ENCODE measurements around the gene PPIH.

Gene PPIH

DNA sequence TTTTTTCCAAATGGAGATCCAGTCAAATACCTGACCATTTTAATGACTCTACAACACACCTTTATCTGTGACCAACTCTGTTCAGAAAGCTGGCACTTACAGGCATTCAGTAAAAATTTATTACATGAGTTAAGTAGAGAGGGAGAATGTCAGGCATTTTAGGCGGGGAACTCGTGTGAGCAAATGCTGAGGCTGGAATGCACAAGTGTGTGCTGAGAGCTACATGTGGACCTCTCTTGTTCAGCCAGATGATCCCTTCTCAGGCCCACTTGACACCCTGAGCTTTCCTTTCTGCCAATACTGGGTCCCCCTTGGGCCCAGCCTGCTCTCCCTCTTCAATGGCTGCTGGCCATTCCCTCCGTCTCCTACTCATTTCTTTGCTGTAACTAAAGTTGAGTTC is 11.7 kb downstream of the PPIH start:
- Histone ChIP-seq H3K36me3 (peaks cover 45% of the 10 kb centered on the region), H3K4me1 (ENCODE audit: control insufficient read depth in 1 of 2, insufficient read depth in 1 of 2, low read depth in 1 of 2, low read length in 1 of 2) (no peaks in the 10 kb centered on the region)
- TF ChIP-seq, protein P1, sequence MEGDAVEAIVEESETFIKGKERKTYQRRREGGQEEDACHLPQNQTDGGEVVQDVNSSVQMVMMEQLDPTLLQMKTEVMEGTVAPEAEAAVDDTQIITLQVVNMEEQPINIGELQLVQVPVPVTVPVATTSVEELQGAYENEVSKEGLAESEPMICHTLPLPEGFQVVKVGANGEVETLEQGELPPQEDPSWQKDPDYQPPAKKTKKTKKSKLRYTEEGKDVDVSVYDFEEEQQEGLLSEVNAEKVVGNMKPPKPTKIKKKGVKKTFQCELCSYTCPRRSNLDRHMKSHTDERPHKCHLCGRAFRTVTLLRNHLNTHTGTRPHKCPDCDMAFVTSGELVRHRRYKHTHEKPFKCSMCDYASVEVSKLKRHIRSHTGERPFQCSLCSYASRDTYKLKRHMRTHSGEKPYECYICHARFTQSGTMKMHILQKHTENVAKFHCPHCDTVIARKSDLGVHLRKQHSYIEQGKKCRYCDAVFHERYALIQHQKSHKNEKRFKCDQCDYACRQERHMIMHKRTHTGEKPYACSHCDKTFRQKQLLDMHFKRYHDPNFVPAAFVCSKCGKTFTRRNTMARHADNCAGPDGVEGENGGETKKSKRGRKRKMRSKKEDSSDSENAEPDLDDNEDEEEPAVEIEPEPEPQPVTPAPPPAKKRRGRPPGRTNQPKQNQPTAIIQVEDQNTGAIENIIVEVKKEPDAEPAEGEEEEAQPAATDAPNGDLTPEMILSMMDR (IDR thresholded peaks at IDR 0.05): no peak

DNA sequence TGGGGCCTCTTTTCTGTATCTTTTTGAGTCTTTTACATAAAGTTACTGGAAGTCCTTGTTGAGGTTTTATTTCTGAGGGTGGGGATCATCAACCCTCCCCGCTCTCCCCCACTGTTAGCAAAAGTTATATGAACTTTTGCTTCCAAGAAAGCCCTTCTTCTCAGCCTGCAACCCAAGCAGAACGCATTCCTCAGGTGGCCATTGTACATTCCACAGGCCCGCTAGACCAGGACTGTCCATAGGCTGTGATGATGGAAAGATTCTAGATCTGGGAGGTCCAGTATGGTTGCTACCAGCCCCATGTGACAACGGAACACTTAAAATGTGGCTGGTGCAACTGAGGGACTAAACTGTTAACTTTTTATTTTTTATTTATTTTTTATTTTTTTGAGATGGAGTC is 12.2 kb downstream of the PPIH start:
- no peak overlapping the region for H3K4me3 ChIP-seq (ENCODE audit: low read depth in 1 of 2, low read length in 1 of 2)
- TF ChIP-seq, protein P1 (IDR thresholded peaks at IDR 0.05): no peak
- H3K27ac ChIP-seq: no peak overlapping the region
- no peaks in the 10 kb centered on the region for H3K4me1 ChIP-seq (ENCODE audit: control insufficient read depth in 1 of 2, insufficient read depth in 1 of 2, low read depth in 1 of 2, low read length in 1 of 2)
- no peaks in the 10 kb centered on the region for H3K27me3 ChIP-seq
- H3K36me3 ChIP-seq: peaks cover 45% of the 10 kb centered on the region
- no peaks in the 10 kb centered on the region for H3K9me3 ChIP-seq

More for the DNA sequence above, 11.7 kb downstream of the PPIH start:
- H3K4me3 ChIP-seq (ENCODE audit: low read depth in 1 of 2, low read length in 1 of 2): no peak overlapping the region
- no peak overlapping the region for H3K27ac ChIP-seq
- H3K27me3 ChIP-seq: no peaks in the 10 kb centered on the region
- no peaks in the 10 kb centered on the region for H3K9me3 ChIP-seq

DNA sequence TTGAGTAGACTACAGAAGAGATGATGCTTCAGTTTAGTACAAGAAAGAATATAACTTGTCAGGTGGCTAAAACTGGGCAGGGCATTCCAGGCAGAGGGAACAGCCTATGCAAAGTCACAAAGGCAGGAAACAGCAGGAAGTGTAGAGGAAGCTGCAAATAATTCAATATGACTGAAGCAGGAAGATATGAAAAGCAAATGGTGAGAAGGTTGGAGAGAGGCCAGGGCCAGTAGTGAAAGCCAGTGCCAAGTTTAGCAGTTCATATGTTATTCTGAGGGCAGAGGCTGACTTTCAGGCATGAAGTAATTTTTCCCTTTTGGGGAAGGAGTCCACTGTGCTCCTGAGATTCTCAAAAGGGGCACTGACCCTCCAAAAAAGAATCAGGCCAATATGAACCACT is 16.0 kb downstream of the PPIH start:
- H3K27ac ChIP-seq: no peak overlapping the region
- no peaks in the 10 kb centered on the region for H3K27me3 ChIP-seq
- no peaks in the 10 kb centered on the region for H3K4me1 ChIP-seq (ENCODE audit: control insufficient read depth in 1 of 2, insufficient read depth in 1 of 2, low read depth in 1 of 2, low read length in 1 of 2)
- no peaks in the 10 kb centered on the region for H3K9me3 ChIP-seq
- H3K4me3 ChIP-seq (ENCODE audit: low read depth in 1 of 2, low read length in 1 of 2): no peak overlapping the region
- peaks cover 21% of the 10 kb centered on the region for H3K36me3 ChIP-seq
- TF ChIP-seq, protein P1 (IDR thresholded peaks at IDR 0.05): no peak

DNA sequence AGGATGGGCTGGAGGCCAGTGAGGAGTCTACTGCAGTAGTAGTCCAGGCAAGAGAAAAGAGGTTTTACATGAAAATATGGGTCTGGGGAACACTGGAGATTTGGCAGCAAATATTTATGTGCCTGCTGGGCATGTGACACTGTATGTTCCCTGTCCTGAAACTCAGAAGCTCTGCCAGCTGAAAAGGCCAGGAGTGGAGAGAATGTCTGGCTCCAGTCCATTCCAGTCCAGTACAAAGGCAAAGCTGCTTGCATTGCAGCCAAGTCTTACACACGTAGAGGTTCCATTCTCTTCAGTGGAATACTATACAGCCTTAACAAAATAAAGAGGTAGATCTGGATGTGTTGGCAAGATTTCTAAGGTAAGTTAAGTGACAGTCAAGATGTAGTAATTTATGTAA is 16.5 kb downstream of the PPIH start:
- Histone ChIP-seq H3K9me3 (no peaks in the 10 kb centered on the region), H3K36me3 (peaks cover 21% of the 10 kb centered on the region), H3K4me3 (ENCODE audit: low read depth in 1 of 2, low read length in 1 of 2) (no peak overlapping the region), H3K27me3 (no peaks in the 10 kb centered on the region), H3K27ac (no peak overlapping the region), H3K4me1 (ENCODE audit: control insufficient read depth in 1 of 2, insufficient read depth in 1 of 2, low read depth in 1 of 2, low read length in 1 of 2) (no peaks in the 10 kb centered on the region)
- TF ChIP-seq, protein P1 (IDR thresholded peaks at IDR 0.05): no peak

DNA sequence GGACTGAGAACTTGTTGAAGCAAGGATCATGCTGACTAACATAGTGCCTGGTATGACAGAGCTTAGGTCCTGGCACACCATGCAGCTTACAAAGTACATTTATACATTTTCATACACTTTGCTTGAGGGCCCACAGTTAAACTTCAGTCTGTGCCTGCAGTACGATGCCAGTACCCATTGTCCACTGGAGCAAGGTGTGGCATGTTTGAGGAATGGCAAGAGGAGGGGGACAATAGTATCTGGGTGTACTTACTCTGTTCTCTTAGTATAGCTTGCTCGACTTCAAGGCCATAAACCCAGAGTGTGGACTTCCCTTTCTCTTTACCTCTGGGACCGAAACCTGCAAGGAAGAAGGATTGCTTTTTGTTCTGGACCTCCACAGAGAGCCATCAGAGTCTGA is 17.2 kb downstream of the PPIH start:
- Histone ChIP-seq H3K9me3 (no peaks in the 10 kb centered on the region), H3K4me3 (ENCODE audit: low read depth in 1 of 2, low read length in 1 of 2) (no peak overlapping the region), H3K36me3 (peaks cover 19% of the 10 kb centered on the region), H3K27me3 (no peaks in the 10 kb centered on the region), H3K27ac (no peak overlapping the region), H3K4me1 (ENCODE audit: control insufficient read depth in 1 of 2, insufficient read depth in 1 of 2, low read depth in 1 of 2, low read length in 1 of 2) (peaks cover 0 to 3% of the 10 kb centered on the region in 2 experiments)
- TF ChIP-seq, protein P1 (IDR thresholded peaks at IDR 0.05): no peak

Data from neutrophil (primary cell).